GM19043 (cell line): ENCODE data around the gene UBD.

Experiments used
- ATAC-seq: cut with Tn5 transposase; IDR thresholded peaks from one replicate; pipeline ENCODE4 v1.9.1; 2021; ENCODE audit warnings: low read depth; ENCODE audit not compliant: unreplicated experiment

The UBD gene

GRCh38 chr6:29559524-29560287 lies at the start of gene UBD:
Gene UBD (minus strand): TSS chr6:29559732. CDS start chr6:29559701, 31 bp downstream.
- ATAC-seq: no peak

GRCh38 chr6:29608131-29608530 lies 48.6 kb upstream of the UBD start:
- ATAC-seq: no peak

- ATAC-seq: no peak
Measured at GRCh38 chr6:29603930-29604329, 44.4 kb upstream of the UBD start.

- ATAC-seq: no peak
Measured at GRCh38 chr6:29603456-29603855, 43.9 kb upstream of the UBD start.

- no peak for ATAC-seq
Measured at GRCh38 chr6:29602564-29603361, 43.2 kb upstream of the UBD start.

- no peak for ATAC-seq
Measured at GRCh38 chr6:29598172-29598747, 38.7 kb upstream of the UBD start.

- no peak for ATAC-seq
Measured at GRCh38 chr6:29597184-29597583, 37.7 kb upstream of the UBD start.

- no peak for ATAC-seq
Measured at GRCh38 chr6:29596381-29596900, 36.9 kb upstream of the UBD start.

- ATAC-seq: no peak
Measured at GRCh38 chr6:29593199-29593855, 33.8 kb upstream of the UBD start.

- no peak for ATAC-seq
Measured at GRCh38 chr6:29591677-29592076, 32.1 kb upstream of the UBD start.

GRCh38 chr6:29590218-29590808 lies 30.8 kb upstream of the UBD start:
- no peak for ATAC-seq

GRCh38 chr6:29589423-29590048 lies 30.0 kb upstream of the UBD start:
- no peak for ATAC-seq

GRCh38 chr6:29584821-29585220 lies 25.3 kb upstream of the UBD start, which contains the start of gene OR2H2:
Gene OR2H2 (plus strand): TSS chr6:29585121. CDS start chr6:29587945, 2,824 bp downstream.
- ATAC-seq: no peak

- ATAC-seq: no peak
Measured at GRCh38 chr6:29577544-29577943, 18.0 kb upstream of the UBD start.

GRCh38 chr6:29576056-29576455 lies 16.5 kb upstream of the UBD start:
- ATAC-seq: no peak

- ATAC-seq: no peak
Measured at GRCh38 chr6:29567991-29568390, 8.5 kb upstream of the UBD start.

- no peak for ATAC-seq
Measured at GRCh38 chr6:29567541-29567940, 8.0 kb upstream of the UBD start.

- no peak for ATAC-seq
Measured at GRCh38 chr6:29566856-29567255, 7.3 kb upstream of the UBD start.

- ATAC-seq: no peak
Measured at GRCh38 chr6:29564875-29565274, 5.3 kb upstream of the UBD start.

GRCh38 chr6:29563435-29563965 lies 4.0 kb upstream of the UBD start:
- no peak for ATAC-seq
